B cell (primary cell): ENCODE measurements around the gene SIL1. TPM values are rescaled to one million over a fixed set of nuclear protein-coding genes. Genes with fewer than 3 reads are reported as not detected.

Experiments
- ATAC-seq: fragments of 200-7000 bp; cut with Tn5 transposase; one replicate; pipeline ENCODE4 v1.10.0; 2021; ENCODE audit warnings: low read depth, mild to moderate bottlenecking, moderate number of reproducible peaks, moderate library complexity
- CTCF ChIA-PET: fragments of 350-600 bp; sonication (Branson Sonifier 250); formaldehyde crosslinking; loops from one replicate; lab custom pipeline; 2021; ENCODE audit warnings: antibody characterized with exemption, inconsistent platforms; lab: Charles Lee
- POLR2A ChIA-PET: fragments of 350-600 bp; sonication (Branson Sonifier 250); formaldehyde crosslinking; loops from one replicate; lab custom pipeline; 2021; ENCODE audit warnings: antibody characterized with exemption; lab: Charles Lee
- DNase-seq: peaks from one replicate; pipeline ENCODE4 v3.0.0; 2013
- H2AFZ ChIP-seq: 2 replicates; pipeline ENCODE4 v1.6.1; 2012; ENCODE audit warnings: mild to moderate bottlenecking, low read depth, low read length; ENCODE audit not compliant: insufficient read depth, poor library complexity, severe bottlenecking
- H3K27ac ChIP-seq, 2 donors: 1 replicate in 1 of 2; 2 replicates in 1 of 2; pipeline ENCODE4 v1.5.1; 2012 to 2013; ENCODE audit warnings: low read length in 2 of 2, mild to moderate bottlenecking in 2 of 2, moderate library complexity in 1 of 2
- H3K27me3 ChIP-seq, 4 experiments: fragments of 200-600 bp in 1 of 4; sonication (generic) in 1 of 4; replicated peaks in 1 of 4; 1 replicate in 2 of 4; 2 replicates in 2 of 4; pipeline versions ENCODE4 v1.6.1 to v1.7.0; 2013 to 2016; ENCODE audit warnings: low read length in 3 of 4, mild to moderate bottlenecking in 2 of 4, mixed read lengths in 1 of 4, moderate library complexity in 1 of 4; ENCODE audit not compliant: insufficient read depth in 4 of 4, control insufficient read depth in 3 of 4; ENCODE audit errors: control extremely low read depth in 1 of 4
- H3K36me3 ChIP-seq, 2 experiments: replicated peaks in 1 of 2; 1 replicate in 1 of 2; 2 replicates in 1 of 2; pipeline versions ENCODE4 v1.6.1 to v1.7.1; 2013; ENCODE audit warnings: low read length in 1 of 2; ENCODE audit not compliant: insufficient read depth in 2 of 2, control insufficient read depth in 1 of 2; ENCODE audit errors: control extremely low read depth in 1 of 2, extremely low read depth in 1 of 2
- H3K4me1 ChIP-seq, 2 donors: fragments of 200-600 bp in 1 of 2; sonication (generic) in 1 of 2; 1 replicate in 1 of 2; 2 replicates in 1 of 2; pipeline versions ENCODE4 v1.5.1 to v1.6.1; 2013 to 2017; ENCODE audit warnings: low read length in 2 of 2; ENCODE audit not compliant: control insufficient read depth in 2 of 2, insufficient read depth in 2 of 2
- H3K4me2 ChIP-seq: replicated peaks from 2 replicates; pipeline ENCODE3; 2012; ENCODE audit warnings: mild to moderate bottlenecking, low read depth, low read length; ENCODE audit not compliant: poor library complexity, severe bottlenecking
- H3K4me3 ChIP-seq, 5 experiments: fragments of 200-600 bp in 1 of 5; sonication (generic) in 1 of 5; 1 replicate in 3 of 5; 2 replicates in 2 of 5; pipeline versions ENCODE4 v1.5.1 to v1.7.0; 2011 to 2016; ENCODE audit warnings: low read length in 4 of 5, mild to moderate bottlenecking in 4 of 5, low read depth in 2 of 5, control low read depth in 1 of 5, moderate library complexity in 1 of 5; ENCODE audit not compliant: insufficient read depth in 1 of 5; ENCODE audit errors: control extremely low read depth in 1 of 5, extremely low read depth in 1 of 5
- H3K79me2 ChIP-seq: fragments of 200-600 bp; sonication (generic); one replicate; pipeline ENCODE4 v1.6.0; 2016; ENCODE audit warnings: low read length; ENCODE audit not compliant: control insufficient read depth, insufficient read depth
- H3K9ac ChIP-seq: fragments of 200-600 bp; sonication (generic); 2 replicates; pipeline ENCODE4 v1.6.1; 2017; ENCODE audit warnings: mild to moderate bottlenecking, low read length, moderate library complexity
- H3K9me3 ChIP-seq, 3 donors: one replicate each; pipeline versions ENCODE4 v1.6.1 to v1.7.1; 2013; ENCODE audit warnings: low read length in 2 of 3; ENCODE audit not compliant: control insufficient read depth in 2 of 3, insufficient read depth in 1 of 3; ENCODE audit errors: control extremely low read depth in 1 of 3
- H4K20me1 ChIP-seq: 2 replicates; pipeline ENCODE4 v1.6.0; 2012; ENCODE audit warnings: mild to moderate bottlenecking, low read length; ENCODE audit not compliant: insufficient read depth, control insufficient read depth, poor library complexity, severe bottlenecking
- H3K27ac Mint-ChIP-seq: one replicate; pipeline ENCODE4 v1.8.0; 2021; ENCODE audit warnings: mixed read lengths
- H3K27me3 Mint-ChIP-seq: one replicate; pipeline ENCODE4 v1.8.0; 2021; ENCODE audit warnings: mixed read lengths
- H3K4me1 Mint-ChIP-seq: one replicate; pipeline ENCODE4 v1.8.0; 2021; ENCODE audit warnings: mixed read lengths
- H3K4me3 Mint-ChIP-seq: one replicate; pipeline ENCODE4 v1.8.0; 2021; ENCODE audit warnings: mixed read lengths
- H3K9me3 Mint-ChIP-seq: one replicate; pipeline ENCODE4 v1.8.0; 2022; ENCODE audit warnings: mixed read lengths; ENCODE audit not compliant: insufficient read depth
- EZH2 ChIP-seq: IDR thresholded peaks from 2 replicates; pipeline ENCODE4 v1.6.1; 2012; ENCODE audit warnings: borderline replicate concordance, low read depth, mild to moderate bottlenecking, moderate library complexity, low read length; ENCODE audit not compliant: insufficient read depth, poor library complexity, severe bottlenecking
- WGBS: methylation state at CpG from one replicate; pipeline ENCODE4 v1.1.5; 2013; ENCODE audit warnings: missing lambda C conversion rate; ENCODE audit not compliant: insufficient coverage; 5-methylcytosine and 5-hydroxymethylcytosine counted together
- intact Hi-C: fragments of 100-400 bp; cut with micrococcal nuclease; formaldehyde crosslinking; loops from one replicate; pipeline ENCODE4 v1.10.0; 2022
- polyA plus RNA-seq: library from polyadenylated mRNA; depleted of rRNA; stranded (reverse); fragments of >200 nt; gene quantifications from 2 replicates; pipeline ENCODE4 v1.2.3, GENCODE V29; 2012
- total RNA-seq, 2 donors: library from RNA; stranded (reverse); fragments of 120-200 nt in 1 of 2; gene quantifications; 1 replicate in 1 of 2; 2 replicates in 1 of 2; pipeline versions ENCODE4 v1.2.3 to v1.2.4, GENCODE V29; 2013 to 2022
- TF ChIP-seq, protein P1 (sequence below): fragments of 200-600 bp; IDR thresholded peaks from one replicate; pipeline ENCODE4 v1.8.0; 2022; ENCODE audit warnings: antibody characterized with exemption, mild to moderate bottlenecking

Gene SIL1
- total and polyA plus RNA-seq, 2 donors (not counting 1 experiment from before 2014, with no cell fraction given), result 16.9 to 19.8 TPM

DNA sequence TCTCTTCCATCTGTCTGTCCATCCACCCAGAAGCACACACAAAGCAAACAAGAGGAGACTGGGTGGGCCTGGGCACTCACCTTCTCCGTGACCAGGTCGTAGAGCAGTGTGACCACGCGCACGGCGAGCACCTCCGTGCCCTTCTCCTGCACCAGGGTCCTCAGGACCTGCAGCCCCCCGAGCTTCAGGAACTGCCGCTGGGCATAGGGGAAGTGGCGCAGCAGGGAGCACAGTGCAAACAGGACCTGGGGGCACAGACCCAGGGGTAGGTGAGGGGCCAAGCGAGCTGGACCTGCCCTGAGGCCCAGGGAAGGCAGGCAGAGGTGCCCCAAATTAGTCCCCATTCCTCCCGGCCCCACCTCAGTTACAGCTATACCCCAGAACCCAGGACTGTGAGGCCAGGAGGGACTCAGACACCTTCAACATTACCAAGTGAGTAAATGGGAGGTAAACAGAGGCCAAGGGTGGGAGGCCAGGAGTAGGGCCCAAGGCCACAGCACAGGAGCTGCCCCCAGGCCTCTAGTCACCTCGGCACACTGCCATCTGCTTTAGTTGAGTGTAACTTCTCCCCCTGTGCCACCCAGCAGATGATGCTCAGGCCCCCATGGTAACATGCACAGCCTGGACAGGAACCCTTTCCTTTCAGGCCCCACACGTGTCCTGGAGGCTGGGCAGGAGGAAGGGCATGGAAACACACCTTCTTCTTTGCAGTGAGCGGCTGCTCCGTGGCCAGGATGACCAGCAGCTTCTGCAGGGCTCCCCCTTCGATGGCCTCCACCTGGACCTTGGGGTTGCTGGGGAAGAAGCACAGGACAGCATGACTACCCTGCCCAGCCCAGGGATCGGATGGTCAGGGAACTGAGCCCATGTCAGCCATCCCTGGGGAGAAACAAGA, 246.8 kb downstream of the SIL1 start:
- no peak for ATAC-seq
- Histone ChIP-seq H3K4me2 (no peak overlapping the region), H3K79me2 (no peaks in the 10 kb centered on the region), H3K9me3 (no peaks in the 10 kb centered on the region), H3K36me3 (peaks cover 0 to 12% of the 10 kb centered on the region in 2 experiments), H3K27me3 (no peaks in the 10 kb centered on the region), H3K4me1 (peaks cover 13% of the 10 kb centered on the region in 2 donors), H3K9ac (no peak overlapping the region), H3K4me3 (no peak overlapping the region), H4K20me1 (no peaks in the 10 kb centered on the region), H3K27ac (no peak overlapping the region), H2AFZ (no peak overlapping the region)
- H3K27me3 Mint-ChIP-seq, result no peaks in the 10 kb centered on the region
- intact Hi-C loops, result no loop called here
- no peaks in the 10 kb centered on the region for H3K9me3 Mint-ChIP-seq
- ChIA-PET CTCF (no interaction called here), POLR2A (no interaction called here)
- H3K4me1 Mint-ChIP-seq, result peaks cover 22% of the 10 kb centered on the region
- TF ChIP-seq EZH2, result no peak
- TF ChIP-seq, protein P1, sequence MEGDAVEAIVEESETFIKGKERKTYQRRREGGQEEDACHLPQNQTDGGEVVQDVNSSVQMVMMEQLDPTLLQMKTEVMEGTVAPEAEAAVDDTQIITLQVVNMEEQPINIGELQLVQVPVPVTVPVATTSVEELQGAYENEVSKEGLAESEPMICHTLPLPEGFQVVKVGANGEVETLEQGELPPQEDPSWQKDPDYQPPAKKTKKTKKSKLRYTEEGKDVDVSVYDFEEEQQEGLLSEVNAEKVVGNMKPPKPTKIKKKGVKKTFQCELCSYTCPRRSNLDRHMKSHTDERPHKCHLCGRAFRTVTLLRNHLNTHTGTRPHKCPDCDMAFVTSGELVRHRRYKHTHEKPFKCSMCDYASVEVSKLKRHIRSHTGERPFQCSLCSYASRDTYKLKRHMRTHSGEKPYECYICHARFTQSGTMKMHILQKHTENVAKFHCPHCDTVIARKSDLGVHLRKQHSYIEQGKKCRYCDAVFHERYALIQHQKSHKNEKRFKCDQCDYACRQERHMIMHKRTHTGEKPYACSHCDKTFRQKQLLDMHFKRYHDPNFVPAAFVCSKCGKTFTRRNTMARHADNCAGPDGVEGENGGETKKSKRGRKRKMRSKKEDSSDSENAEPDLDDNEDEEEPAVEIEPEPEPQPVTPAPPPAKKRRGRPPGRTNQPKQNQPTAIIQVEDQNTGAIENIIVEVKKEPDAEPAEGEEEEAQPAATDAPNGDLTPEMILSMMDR, result no peak
- WGBS, result 94% methylated on average over 17 of the region's 18 CpGs
- no peak for DNase-seq
- H3K27ac Mint-ChIP-seq, result no peak overlapping the region
- no peak overlapping the region for H3K4me3 Mint-ChIP-seq

DNA sequence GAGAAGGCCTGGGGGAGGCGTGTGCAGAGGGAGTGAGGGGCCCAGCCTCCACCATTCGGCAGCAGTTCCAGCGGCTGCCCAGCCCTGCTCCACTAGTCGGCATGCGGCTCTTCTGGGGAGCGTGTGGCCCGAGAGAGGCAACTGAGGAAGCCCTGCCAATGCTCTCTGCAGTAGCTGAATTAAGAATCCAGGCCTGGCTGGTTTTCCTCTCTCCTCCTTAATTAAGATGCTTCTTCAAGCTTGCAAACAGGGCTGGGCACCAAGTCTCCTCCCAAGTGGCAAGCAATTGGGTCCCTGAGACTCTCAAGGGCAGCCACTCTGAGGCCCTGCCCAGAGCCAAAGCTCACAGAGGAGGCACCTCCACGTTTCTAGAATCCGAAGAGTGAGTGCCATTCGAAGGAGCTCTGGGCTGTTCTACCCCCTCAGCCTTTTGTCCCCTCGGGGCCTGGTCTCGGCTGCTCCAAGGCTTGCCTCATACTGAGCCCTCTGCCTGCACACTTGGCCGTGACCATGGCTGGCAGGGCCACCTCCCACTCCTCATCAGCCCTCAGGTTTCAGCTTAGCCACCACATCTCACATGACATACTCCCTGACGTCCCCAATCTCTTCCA, 247.6 kb downstream of the SIL1 start:
- Histone ChIP-seq H3K9me3 (no peaks in the 10 kb centered on the region), H3K27me3 (no peaks in the 10 kb centered on the region), H3K4me1 (peaks cover 13% of the 10 kb centered on the region in 2 donors), H3K9ac (no peak overlapping the region), H3K4me2 (no peak overlapping the region), H3K27ac (no peak overlapping the region), H4K20me1 (no peaks in the 10 kb centered on the region), H3K36me3 (peaks cover 0 to 15% of the 10 kb centered on the region in 2 experiments), H3K79me2 (no peaks in the 10 kb centered on the region), H3K4me3 (no peak overlapping the region), H2AFZ (no peak overlapping the region)
- intact Hi-C loops, result no loop called here
- no peak for ATAC-seq
- DNase-seq, result no peak
- CTCF ChIA-PET, result interaction anchor here (0.6 kb wide), 1 partner anchor 1194 kb away, joined by 3 read pairs; no protein-coding TSS in a partner anchor
- TF ChIP-seq, protein P1, result no peak
- no peak for TF ChIP-seq EZH2
- H3K9me3 Mint-ChIP-seq, result no peaks in the 10 kb centered on the region
- 93% methylated on average over 14 of the region's 14 CpGs for WGBS
- peaks cover 22% of the 10 kb centered on the region for H3K4me1 Mint-ChIP-seq
- POLR2A ChIA-PET, result no interaction called here
- no peak overlapping the region for H3K4me3 Mint-ChIP-seq
- H3K27me3 Mint-ChIP-seq, result no peaks in the 10 kb centered on the region
- H3K27ac Mint-ChIP-seq, result no peak overlapping the region
